SH-SY5Y (cell line): ENCODE measurements around the gene BCKDHB.

Experiments used
- GATA2 ChIP-seq: IDR thresholded peaks from 2 replicates; pipeline ENCODE4 v1.6.1; 2011; ENCODE audit warnings: mild to moderate bottlenecking, low read depth, low read length
- GATA3 ChIP-seq: IDR thresholded peaks from 2 replicates; pipeline ENCODE4 v1.6.1; 2011; ENCODE audit warnings: low read depth, mild to moderate bottlenecking, low read length, moderate library complexity

DNA sequence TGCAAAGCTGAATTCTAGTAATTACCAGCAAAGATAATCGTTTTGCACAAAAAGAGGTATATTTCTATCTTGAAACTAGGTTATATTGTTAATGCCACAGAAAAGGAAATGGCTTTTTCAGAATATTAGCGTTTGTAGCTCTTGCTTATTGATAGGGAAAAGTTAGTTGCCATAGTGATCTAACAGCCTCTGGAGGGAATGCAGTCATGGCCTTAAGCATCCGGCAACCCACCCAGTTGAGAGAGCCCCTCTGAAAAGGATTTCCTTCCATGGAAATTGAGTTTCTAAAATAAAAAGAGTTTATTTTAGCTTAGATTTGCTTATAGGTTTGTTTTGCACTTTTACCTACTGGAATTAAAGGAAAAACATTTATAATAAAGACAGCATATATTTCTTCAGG lies 224.5 kb downstream of the BCKDHB start:
- TF ChIP-seq GATA3 (no peak), GATA2 (no peak)
